GM18502 (cell line): ENCODE results near the gene AGAP1.
"Not testable (repeated sequence)": the region's sequence is repeated elsewhere in the genome, so short reads cannot be mapped to it uniquely, and the experiment has no call there.

Experiments
- ATAC-seq: cut with Tn5 transposase; IDR thresholded peaks from one replicate; pipeline ENCODE4 v1.9.1; 2021; ENCODE audit warnings: mild to moderate bottlenecking; ENCODE audit not compliant: unreplicated experiment, poor library complexity

The AGAP1 gene

GRCh38 chr2:236054125-236054524, 560.3 kb downstream of the AGAP1 start:
- ATAC-seq, result no peak

- ATAC-seq, result no peak
Measured at GRCh38 chr2:236054621-236055305, 560.9 kb downstream of the AGAP1 start.

- no peak for ATAC-seq
Measured at GRCh38 chr2:236055471-236055870, 561.6 kb downstream of the AGAP1 start.

GRCh38 chr2:236056141-236056540, 562.3 kb downstream of the AGAP1 start:
- ATAC-seq, result no peak

GRCh38 chr2:236057375-236057774, 563.5 kb downstream of the AGAP1 start:
- no peak for ATAC-seq

- ATAC-seq, result no peak
Measured at GRCh38 chr2:236061497-236061896, 567.7 kb downstream of the AGAP1 start.

GRCh38 chr2:236061899-236062298, 568.1 kb downstream of the AGAP1 start:
- ATAC-seq, result no peak

- ATAC-seq, result not testable (repeated sequence)
Measured at GRCh38 chr2:236062806-236063205, 569.0 kb downstream of the AGAP1 start.

GRCh38 chr2:236063994-236064393, 570.2 kb downstream of the AGAP1 start:
- ATAC-seq, result no peak

- no peak for ATAC-seq
Measured at GRCh38 chr2:236065314-236066160, 571.7 kb downstream of the AGAP1 start.

GRCh38 chr2:236070236-236070635, 576.4 kb downstream of the AGAP1 start:
- no peak for ATAC-seq

- no peak for ATAC-seq
Measured at GRCh38 chr2:236073246-236073645, 579.4 kb downstream of the AGAP1 start.

- no peak for ATAC-seq
Measured at GRCh38 chr2:236073867-236074655, 580.2 kb downstream of the AGAP1 start.

GRCh38 chr2:236075802-236076201, 582.0 kb downstream of the AGAP1 start:
- no peak for ATAC-seq

GRCh38 chr2:236078297-236079255, 584.7 kb downstream of the AGAP1 start:
- ATAC-seq, result no peak

GRCh38 chr2:236080412-236080811, 586.6 kb downstream of the AGAP1 start:
- ATAC-seq, result no peak

- ATAC-seq, result no peak
Measured at GRCh38 chr2:236081171-236081570, 587.3 kb downstream of the AGAP1 start.

- no peak for ATAC-seq
Measured at GRCh38 chr2:236082061-236082460, 588.2 kb downstream of the AGAP1 start.

GRCh38 chr2:236083934-236084333, 590.1 kb downstream of the AGAP1 start:
- no peak for ATAC-seq

GRCh38 chr2:236085211-236085610, 591.4 kb downstream of the AGAP1 start:
- ATAC-seq, result no peak
